ENCODE data around the gene PYGM.

The PYGM gene

GRCh38 chr11:64791781-64792291, 32.1 kb upstream of the PYGM start:
- no peak for DNase-seq (ENCODE audit: extremely low read depth in 1 of 2, low read depth in 1 of 2)

- DNase-seq (ENCODE audit: extremely low read depth in 1 of 2, low read depth in 1 of 2): no peak
These were observed 30.7 kb upstream of the PYGM start for GRCh38 chr11:64790205-64791095.

GRCh38 chr11:64789331-64790204, 29.8 kb upstream of the PYGM start:
- no peak for DNase-seq (ENCODE audit: extremely low read depth in 1 of 2, low read depth in 1 of 2)

GRCh38 chr11:64788321-64789215, 28.8 kb upstream of the PYGM start:
- DNase-seq (ENCODE audit: extremely low read depth in 1 of 2, low read depth in 1 of 2): no peak

- no peak for DNase-seq (ENCODE audit: extremely low read depth in 1 of 2, low read depth in 1 of 2)
These were observed 27.9 kb upstream of the PYGM start for GRCh38 chr11:64787526-64788320.

GRCh38 chr11:64786308-64786707, 26.5 kb upstream of the PYGM start:
- DNase-seq (ENCODE audit: extremely low read depth in 1 of 2, low read depth in 1 of 2): no peak

- no peak for DNase-seq (ENCODE audit: extremely low read depth in 1 of 2, low read depth in 1 of 2)
These were observed 25.2 kb upstream of the PYGM start for GRCh38 chr11:64784813-64785581.

GRCh38 chr11:64778473-64779298, 18.9 kb upstream of the PYGM start, which contains the start of gene SF1:
SF1 (minus strand) TSS chr11:64778542; CDS start chr11:64778392, 150 bp downstream.
- DNase-seq (ENCODE audit: extremely low read depth in 1 of 2, low read depth in 1 of 2): peak; percentile 98 to 99

- DNase-seq (ENCODE audit: extremely low read depth in 1 of 2, low read depth in 1 of 2): no peak
These were observed 18.4 kb upstream of the PYGM start for GRCh38 chr11:64778223-64778472.

- DNase-seq (ENCODE audit: extremely low read depth in 1 of 2, low read depth in 1 of 2): peak; percentile 55 to 58
These were observed 17.9 kb upstream of the PYGM start for GRCh38 chr11:64777449-64778222.

GRCh38 chr11:64776875-64777274, 17.1 kb upstream of the PYGM start:
- DNase-seq (ENCODE audit: extremely low read depth in 1 of 2, low read depth in 1 of 2): no peak

- no peak for DNase-seq (ENCODE audit: extremely low read depth in 1 of 2, low read depth in 1 of 2)
These were observed 16.7 kb upstream of the PYGM start for GRCh38 chr11:64776425-64776824.

- DNase-seq (ENCODE audit: extremely low read depth in 1 of 2, low read depth in 1 of 2): no peak
These were observed 14.4 kb upstream of the PYGM start for GRCh38 chr11:64774144-64774543.

- no peak for DNase-seq (ENCODE audit: extremely low read depth in 1 of 2, low read depth in 1 of 2)
These were observed 12.7 kb upstream of the PYGM start for GRCh38 chr11:64772303-64773018.

GRCh38 chr11:64771861-64772260, 12.1 kb upstream of the PYGM start:
- DNase-seq (ENCODE audit: extremely low read depth in 1 of 2, low read depth in 1 of 2): no peak

GRCh38 chr11:64770120-64770519, 10.3 kb upstream of the PYGM start:
- no peak for DNase-seq (ENCODE audit: extremely low read depth in 1 of 2, low read depth in 1 of 2)

GRCh38 chr11:64769283-64769682, 9.5 kb upstream of the PYGM start:
- no peak for DNase-seq (ENCODE audit: extremely low read depth in 1 of 2, low read depth in 1 of 2)
